ENCODE data around the gene KLC3.

The KLC3 gene

GRCh38 chr19:45362291-45362690 is 21.7 kb downstream of the KLC3 start:
- TF ChIP-seq, protein P1, sequence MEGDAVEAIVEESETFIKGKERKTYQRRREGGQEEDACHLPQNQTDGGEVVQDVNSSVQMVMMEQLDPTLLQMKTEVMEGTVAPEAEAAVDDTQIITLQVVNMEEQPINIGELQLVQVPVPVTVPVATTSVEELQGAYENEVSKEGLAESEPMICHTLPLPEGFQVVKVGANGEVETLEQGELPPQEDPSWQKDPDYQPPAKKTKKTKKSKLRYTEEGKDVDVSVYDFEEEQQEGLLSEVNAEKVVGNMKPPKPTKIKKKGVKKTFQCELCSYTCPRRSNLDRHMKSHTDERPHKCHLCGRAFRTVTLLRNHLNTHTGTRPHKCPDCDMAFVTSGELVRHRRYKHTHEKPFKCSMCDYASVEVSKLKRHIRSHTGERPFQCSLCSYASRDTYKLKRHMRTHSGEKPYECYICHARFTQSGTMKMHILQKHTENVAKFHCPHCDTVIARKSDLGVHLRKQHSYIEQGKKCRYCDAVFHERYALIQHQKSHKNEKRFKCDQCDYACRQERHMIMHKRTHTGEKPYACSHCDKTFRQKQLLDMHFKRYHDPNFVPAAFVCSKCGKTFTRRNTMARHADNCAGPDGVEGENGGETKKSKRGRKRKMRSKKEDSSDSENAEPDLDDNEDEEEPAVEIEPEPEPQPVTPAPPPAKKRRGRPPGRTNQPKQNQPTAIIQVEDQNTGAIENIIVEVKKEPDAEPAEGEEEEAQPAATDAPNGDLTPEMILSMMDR (IDR thresholded peaks at IDR 0.05; ENCODE audit: extremely low read depth, missing control alignments), result no peak
- no peak for DNase-seq (ENCODE audit: low spot score)

DNA sequence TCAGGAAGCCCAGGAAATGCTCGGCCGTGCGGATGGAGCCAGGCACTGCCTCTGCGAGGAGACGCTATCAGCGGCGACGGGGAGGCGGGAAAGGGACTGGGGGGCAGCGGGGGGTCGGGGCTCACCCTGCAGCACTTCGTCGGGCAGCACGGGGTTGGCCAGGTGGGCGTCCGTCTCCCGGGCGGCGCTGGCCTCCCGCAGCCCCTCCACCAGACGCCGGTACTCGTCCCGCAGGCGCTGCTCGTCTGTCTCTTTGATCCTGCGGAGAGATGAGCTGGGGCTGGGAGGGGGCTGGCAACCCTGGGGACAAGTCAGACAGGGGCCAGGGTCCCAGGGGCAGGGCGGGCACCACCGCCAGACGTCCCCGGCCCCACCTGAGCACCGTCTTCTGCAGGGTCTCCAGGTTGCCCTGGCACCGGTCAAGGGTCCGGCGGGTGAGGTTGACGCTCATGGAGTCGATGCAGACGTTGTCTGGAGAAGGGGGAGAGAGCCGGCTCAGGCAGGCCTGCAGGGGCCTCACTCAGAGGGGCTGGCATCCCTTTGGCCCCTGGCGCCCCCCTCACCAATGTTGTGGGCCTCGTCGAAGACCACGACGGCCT is 23.4 kb downstream of the KLC3 start:
- no peak for DNase-seq (ENCODE audit: low spot score)
- TF ChIP-seq, protein P1 (IDR thresholded peaks at IDR 0.05; ENCODE audit: extremely low read depth, missing control alignments), result no peak

- no peak for DNase-seq (ENCODE audit: low spot score)
- TF ChIP-seq, protein P1 (IDR thresholded peaks at IDR 0.05; ENCODE audit: extremely low read depth, missing control alignments), result no peak
Measured at GRCh38 chr19:45364696-45365095, 24.1 kb downstream of the KLC3 start.

- TF ChIP-seq, protein P1 (IDR thresholded peaks at IDR 0.05; ENCODE audit: extremely low read depth, missing control alignments), result no peak
- no peak for DNase-seq (ENCODE audit: low spot score)
Measured at GRCh38 chr19:45368127-45368526, 27.6 kb downstream of the KLC3 start.

DNA sequence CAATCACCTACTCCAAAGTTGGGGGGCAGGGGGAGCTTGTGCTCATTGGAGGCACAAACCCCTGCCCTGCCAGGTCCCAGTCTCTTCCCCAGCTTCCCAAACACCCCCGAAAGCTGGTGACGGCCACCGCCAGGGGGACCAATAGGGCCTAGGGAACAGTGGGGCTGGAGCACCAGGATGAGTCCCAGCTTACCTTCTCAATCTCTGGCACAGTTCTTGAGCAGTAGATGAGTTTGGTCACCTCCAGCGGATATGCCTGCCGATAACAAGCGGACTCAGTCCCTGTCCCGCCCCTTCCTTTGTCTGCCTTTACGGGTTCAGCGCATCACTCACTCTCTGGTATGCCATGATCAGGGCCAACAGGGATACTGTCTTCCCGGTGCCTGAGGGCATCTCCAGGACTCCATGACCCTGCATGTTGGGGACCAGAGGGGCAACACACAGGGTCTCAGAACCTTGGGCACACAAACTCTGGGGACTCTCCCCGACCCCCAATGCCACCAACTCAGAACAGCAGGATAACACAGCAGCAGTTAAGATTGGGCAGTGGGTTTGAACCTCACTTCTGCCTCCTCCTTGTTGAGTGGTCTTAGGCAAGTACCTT is 28.3 kb downstream of the KLC3 start:
- TF ChIP-seq, protein P1 (IDR thresholded peaks at IDR 0.05; ENCODE audit: extremely low read depth, missing control alignments), result no peak
- DNase-seq (ENCODE audit: low spot score), result no peak

DNA sequence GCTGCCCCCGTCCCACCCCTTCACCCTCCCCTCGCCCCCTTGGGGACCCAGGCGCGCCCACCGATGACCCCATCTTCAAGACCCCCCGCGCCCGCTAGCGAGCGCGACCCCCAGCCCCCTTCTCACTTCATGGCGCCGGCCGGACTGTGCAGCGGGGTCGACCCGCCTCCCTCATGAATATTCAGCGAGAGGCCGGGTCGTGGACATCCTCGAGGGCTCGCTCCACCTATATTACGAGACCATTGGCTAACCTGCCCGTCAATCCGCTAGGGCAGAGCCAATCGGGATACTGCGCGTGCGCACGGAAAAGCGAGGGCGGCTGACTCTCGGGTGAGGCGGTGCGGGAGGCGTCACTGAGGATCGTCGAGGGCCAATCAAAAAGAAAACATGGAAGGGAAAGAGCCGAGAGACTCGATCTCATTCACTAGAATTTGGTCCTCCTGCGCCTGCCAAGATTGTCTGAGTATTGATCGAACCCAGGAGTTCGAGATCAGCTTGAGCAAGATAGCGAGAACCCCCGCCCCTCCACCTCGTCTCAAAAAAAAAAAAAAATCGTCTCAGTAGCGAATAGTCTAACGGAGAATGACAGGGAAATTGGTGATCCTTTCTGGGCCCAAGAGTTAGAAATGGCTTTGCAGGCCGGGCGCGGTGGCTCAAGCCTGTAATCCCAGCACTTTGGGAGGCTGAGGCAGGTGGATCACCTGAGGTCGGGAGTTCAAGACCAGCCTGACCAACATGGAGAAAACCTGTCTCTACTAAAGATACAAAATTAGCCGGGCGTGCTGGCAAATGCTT is 30.1 kb downstream of the KLC3 start, which contains the start of gene ERCC2:
Gene ERCC2 (minus strand): TSS at position 164 of the 795 bp plus-strand sequence. CDS start 33 bp downstream, at position 131.
- TF ChIP-seq, protein P1 (IDR thresholded peaks at IDR 0.05; ENCODE audit: extremely low read depth, missing control alignments), result no peak
- DNase-seq (ENCODE audit: low spot score), result peak; percentile 100

Measured in GM20000 (cell line).